Measurements from ENCODE around the gene CEACAM3.
"Not testable (repeated sequence)": the region's sequence is repeated elsewhere in the genome, so short reads cannot be mapped to it uniquely, and the experiment has no call there.

The CEACAM3 gene

DNA sequence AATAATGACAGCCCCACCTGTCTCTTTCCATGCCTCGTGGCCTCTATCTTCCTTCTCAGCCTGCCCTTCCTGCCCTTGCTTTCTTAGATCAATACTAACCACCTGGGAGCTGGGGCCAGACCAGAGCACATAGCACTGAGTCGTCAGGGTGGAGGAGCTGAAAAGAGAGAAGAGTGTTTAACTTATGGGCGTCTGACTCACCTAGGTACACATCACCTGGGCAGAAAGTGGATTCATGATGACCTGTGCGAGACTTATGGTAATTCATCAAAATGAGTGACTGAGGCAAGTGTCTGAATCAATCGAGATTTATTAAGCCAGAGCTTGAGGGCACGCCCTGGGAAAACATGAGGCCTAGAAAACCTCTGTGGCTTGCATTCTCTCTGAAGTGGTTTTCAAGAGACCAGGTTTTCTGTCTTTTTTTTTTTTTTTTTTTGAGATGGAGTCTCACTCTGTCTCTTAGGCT lies 21.8 kb upstream of the CEACAM3 start:
- in situ Hi-C loops (cut with HindIII; ENCODE audit: low pct_unique_long_range_greater_than_20kb, low sequenced_read_pairs): no loop called here
- peak in 1 of 2 experiments; percentile 50 for DNase-seq (ENCODE audit: low read depth in 1 of 2, low spot score in 1 of 2)

GRCh38 chr19:41776700-41777099 lies 19.7 kb upstream of the CEACAM3 start:
- no peak for TF ChIP-seq JUND (IDR thresholded peaks at IDR 0.05; ENCODE audit: low read depth)
- in situ Hi-C loops (cut with HindIII; ENCODE audit: low pct_unique_long_range_greater_than_20kb, low sequenced_read_pairs): no loop called here
- DNase-seq (ENCODE audit: low read depth in 1 of 2, low spot score in 1 of 2): peak in 1 of 2 experiments; percentile 91

More for the DNA sequence above, 21.8 kb upstream of the CEACAM3 start:
- no peak for TF ChIP-seq JUND (IDR thresholded peaks at IDR 0.05; ENCODE audit: low read depth)

GRCh38 chr19:41783612-41784011 lies 12.8 kb upstream of the CEACAM3 start:
- in situ Hi-C loops (cut with HindIII; ENCODE audit: low pct_unique_long_range_greater_than_20kb, low sequenced_read_pairs): no loop called here
- DNase-seq (ENCODE audit: low read depth in 1 of 2, low spot score in 1 of 2): peak in 1 of 2 experiments; percentile 26
- no peak for TF ChIP-seq JUND (IDR thresholded peaks at IDR 0.05; ENCODE audit: low read depth)

- no peak for TF ChIP-seq JUND (IDR thresholded peaks at IDR 0.05; ENCODE audit: low read depth)
- in situ Hi-C loops (cut with HindIII; ENCODE audit: low pct_unique_long_range_greater_than_20kb, low sequenced_read_pairs): no loop called here
- DNase-seq (ENCODE audit: low read depth in 1 of 2, low spot score in 1 of 2): no peak
These were observed 12.1 kb upstream of the CEACAM3 start for GRCh38 chr19:41784312-41784711.

DNA sequence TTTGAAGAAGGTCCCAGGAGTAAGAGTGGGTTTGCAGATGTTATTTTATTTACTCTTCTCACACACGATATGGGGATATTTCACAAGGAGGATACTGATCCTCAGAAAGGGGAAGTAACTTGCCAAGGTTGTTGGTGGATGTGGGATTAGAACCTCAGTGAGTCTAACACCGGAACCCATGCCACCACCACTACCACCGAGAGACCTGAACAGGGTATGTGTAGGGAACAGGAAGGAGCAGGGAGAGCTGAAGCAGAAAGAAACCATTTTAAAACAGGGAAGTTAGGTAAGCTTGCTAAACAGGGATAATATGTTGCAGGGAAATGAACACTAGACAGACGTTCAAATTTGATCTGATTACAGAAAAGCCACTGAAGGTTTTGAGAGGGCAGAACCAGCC lies 11.6 kb upstream of the CEACAM3 start:
- TF ChIP-seq JUND (IDR thresholded peaks at IDR 0.05; ENCODE audit: low read depth): no peak
- in situ Hi-C loops (cut with HindIII; ENCODE audit: low pct_unique_long_range_greater_than_20kb, low sequenced_read_pairs): no loop called here

GRCh38 chr19:41785653-41786052 lies 10.7 kb upstream of the CEACAM3 start:
- peak; percentile 39 to 89 for DNase-seq (ENCODE audit: low read depth in 1 of 2, low spot score in 1 of 2)
- TF ChIP-seq JUND (IDR thresholded peaks at IDR 0.05; ENCODE audit: low read depth): no peak
- in situ Hi-C loops (cut with HindIII; ENCODE audit: low pct_unique_long_range_greater_than_20kb, low sequenced_read_pairs): no loop called here

More for the DNA sequence above, 11.6 kb upstream of the CEACAM3 start:
- DNase-seq (ENCODE audit: low read depth in 1 of 2, low spot score in 1 of 2): no peak

GRCh38 chr19:41787055-41787454 lies 9.3 kb upstream of the CEACAM3 start:
- no peak for TF ChIP-seq JUND (IDR thresholded peaks at IDR 0.05; ENCODE audit: low read depth)
- DNase-seq (ENCODE audit: low read depth in 1 of 2, low spot score in 1 of 2): no peak
- in situ Hi-C loops (cut with HindIII; ENCODE audit: low pct_unique_long_range_greater_than_20kb, low sequenced_read_pairs): no loop called here

- not testable (repeated sequence) for DNase-seq (ENCODE audit: low read depth in 1 of 2, low spot score in 1 of 2)
These were observed 7.9 kb upstream of the CEACAM3 start for GRCh38 chr19:41788518-41788917.

DNA sequence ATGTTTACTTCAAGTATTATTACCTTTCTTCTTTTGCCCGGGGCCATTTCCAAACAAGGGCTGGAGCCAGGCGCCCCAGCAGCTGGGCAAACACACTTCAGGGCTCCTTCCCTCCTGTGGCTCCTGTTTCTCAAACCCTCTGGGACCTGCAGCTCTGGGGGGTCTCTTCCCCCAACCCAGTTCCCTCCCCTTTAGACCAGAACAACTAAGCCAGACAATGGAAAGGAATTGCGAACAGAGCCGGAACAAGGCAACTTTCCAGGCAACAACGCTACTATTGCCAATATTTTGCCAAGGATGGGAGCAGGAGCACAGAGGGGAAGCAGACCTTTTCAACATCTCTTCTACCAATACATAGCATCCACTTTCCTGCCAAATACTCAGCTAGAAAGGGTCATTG lies 7.3 kb upstream of the CEACAM3 start:
- DNase-seq (ENCODE audit: low read depth in 1 of 2, low spot score in 1 of 2): peak in 1 of 2 experiments; percentile 79
- in situ Hi-C loops (cut with HindIII; ENCODE audit: low pct_unique_long_range_greater_than_20kb, low sequenced_read_pairs): not testable (repeated sequence)

More at GRCh38 chr19:41788518-41788917, 7.9 kb upstream of the CEACAM3 start:
- in situ Hi-C loops (cut with HindIII; ENCODE audit: low pct_unique_long_range_greater_than_20kb, low sequenced_read_pairs): not testable (repeated sequence)

DNA sequence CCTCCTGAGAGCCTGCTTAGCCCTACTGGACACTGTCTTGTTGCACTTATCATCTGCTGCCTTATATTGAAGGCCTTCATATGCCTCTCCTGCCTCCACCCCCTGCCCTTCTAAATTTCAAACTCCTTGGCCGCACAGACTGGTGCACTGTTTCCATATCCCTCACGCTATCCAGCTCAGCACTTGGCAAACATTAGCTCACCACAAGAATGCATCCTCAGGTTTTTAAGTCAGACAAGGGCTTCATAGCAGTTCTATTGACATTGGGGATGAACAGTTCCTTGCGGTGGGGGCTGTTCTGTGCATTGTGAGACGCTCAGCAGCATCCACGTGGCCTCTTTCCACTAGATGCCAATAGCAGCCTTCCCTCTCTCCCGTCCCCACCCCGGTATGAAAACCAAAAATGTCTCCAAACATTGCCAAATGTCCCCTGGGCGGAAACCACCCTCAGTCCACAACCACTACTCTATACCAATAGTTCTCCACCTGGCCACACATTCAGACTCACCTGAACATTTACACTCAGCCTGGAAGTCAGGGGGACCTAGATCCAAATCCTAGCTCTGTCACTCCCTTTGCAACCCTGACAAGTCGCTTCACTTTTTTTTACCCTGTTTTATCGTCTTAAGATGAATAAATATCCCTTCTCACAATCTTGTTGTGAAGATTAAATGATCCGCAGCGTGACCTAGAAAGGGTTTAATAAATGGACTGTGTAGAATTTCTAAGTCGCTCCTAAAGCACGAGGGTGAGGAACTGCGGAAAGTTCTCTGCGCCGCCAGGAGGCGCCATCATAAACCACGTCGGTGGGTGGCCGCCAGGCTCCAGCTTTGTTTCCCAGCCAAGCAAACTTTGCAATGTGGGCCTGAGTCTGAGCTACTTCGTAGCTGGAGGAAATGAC lies 3.6 kb upstream of the CEACAM3 start:
- in situ Hi-C loops (cut with HindIII; ENCODE audit: low pct_unique_long_range_greater_than_20kb, low sequenced_read_pairs): no loop called here
- peak in 1 of 2 experiments; percentile 98 for DNase-seq (ENCODE audit: low read depth in 1 of 2, low spot score in 1 of 2)
- no peak for TF ChIP-seq JUND (IDR thresholded peaks at IDR 0.05; ENCODE audit: low read depth)

GRCh38 chr19:41793414-41793727 lies 3.0 kb upstream of the CEACAM3 start:
- DNase-seq (ENCODE audit: low read depth in 1 of 2, low spot score in 1 of 2): no peak
- TF ChIP-seq JUND (IDR thresholded peaks at IDR 0.05; ENCODE audit: low read depth): no peak
- in situ Hi-C loops (cut with HindIII; ENCODE audit: low pct_unique_long_range_greater_than_20kb, low sequenced_read_pairs): no loop called here

GRCh38 chr19:41795031-41795461 lies 1.3 kb upstream of the CEACAM3 start:
- in situ Hi-C loops (cut with HindIII; ENCODE audit: low pct_unique_long_range_greater_than_20kb, low sequenced_read_pairs): no loop called here
- peak in 1 of 2 experiments; percentile 73 for DNase-seq (ENCODE audit: low read depth in 1 of 2, low spot score in 1 of 2)
- TF ChIP-seq JUND (IDR thresholded peaks at IDR 0.05; ENCODE audit: low read depth): no peak

DNA sequence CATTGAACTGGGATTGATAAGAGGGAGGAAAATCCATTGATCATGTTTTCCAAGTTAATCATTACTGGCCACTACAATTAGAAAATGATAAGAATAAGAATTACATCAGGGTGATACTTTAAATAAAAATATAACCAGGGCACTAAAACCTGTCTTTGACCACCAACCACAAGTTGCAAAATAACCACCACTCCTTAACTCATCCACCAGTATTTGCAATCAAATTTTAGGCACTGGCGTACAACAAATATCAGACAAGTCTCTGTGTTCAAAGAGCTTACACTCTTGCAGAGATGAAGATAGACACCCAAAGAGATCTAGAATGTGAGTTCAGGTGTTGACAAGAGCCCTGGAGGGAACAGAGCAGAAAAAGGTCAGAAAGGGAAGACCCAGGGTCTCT lies 514 bp downstream of the CEACAM3 start:
- no peak for TF ChIP-seq JUND (IDR thresholded peaks at IDR 0.05; ENCODE audit: low read depth)
- in situ Hi-C loops (cut with HindIII; ENCODE audit: low pct_unique_long_range_greater_than_20kb, low sequenced_read_pairs): no loop called here
- no peak for DNase-seq (ENCODE audit: low read depth in 1 of 2, low spot score in 1 of 2)

Measured in T47D (cell line).